Hepatic stellate cell (primary cell): ENCODE results near the gene GABRG2.
"Not testable (repeated sequence)": the region's sequence is repeated elsewhere in the genome, so short reads cannot be mapped to it uniquely, and the experiment has no call there.

ENCODE experiments used
- DNase-seq: peaks from one replicate; pipeline ENCODE4 v3.0.0; 2011; ENCODE audit warnings: low spot score

The GABRG2 gene

GRCh38 chr5:162067655-162068411, at the start of gene GABRG2:
Gene GABRG2 (plus strand): TSS chr5:162067773. CDS start chr5:162068000, 227 bp downstream.
- no peak for DNase-seq

- no peak for DNase-seq
These were observed 42.3 kb upstream of the GABRG2 start for GRCh38 chr5:162025312-162025711.

GRCh38 chr5:162026803-162027202, 40.8 kb upstream of the GABRG2 start:
- no peak for DNase-seq

GRCh38 chr5:162037431-162037830, 30.1 kb upstream of the GABRG2 start:
- DNase-seq, result no peak

GRCh38 chr5:162047279-162047678, 20.3 kb upstream of the GABRG2 start:
- no peak for DNase-seq

- DNase-seq, result no peak
These were observed 14.9 kb upstream of the GABRG2 start for GRCh38 chr5:162052676-162053075.

GRCh38 chr5:162055095-162055494, 12.5 kb upstream of the GABRG2 start:
- DNase-seq, result not testable (repeated sequence)

GRCh38 chr5:162067162-162067561, 411 bp upstream of the GABRG2 start:
- DNase-seq, result no peak

GRCh38 chr5:162068412-162068811, 839 bp downstream of the GABRG2 start:
- DNase-seq, result no peak

GRCh38 chr5:162068936-162069335, 1.4 kb downstream of the GABRG2 start:
- no peak for DNase-seq

GRCh38 chr5:162078805-162079204, 11.2 kb downstream of the GABRG2 start:
- DNase-seq, result no peak

- no peak for DNase-seq
These were observed 23.8 kb downstream of the GABRG2 start for GRCh38 chr5:162091336-162091735.

- no peak for DNase-seq
These were observed 28.9 kb downstream of the GABRG2 start for GRCh38 chr5:162096448-162096847.

GRCh38 chr5:162107591-162107990, 40.0 kb downstream of the GABRG2 start:
- DNase-seq, result no peak

GRCh38 chr5:162119801-162120200, 52.2 kb downstream of the GABRG2 start:
- no peak for DNase-seq

- no peak for DNase-seq
These were observed 60.5 kb downstream of the GABRG2 start for GRCh38 chr5:162128117-162128516.

GRCh38 chr5:162132348-162132747, 64.8 kb downstream of the GABRG2 start:
- no peak for DNase-seq

GRCh38 chr5:162139190-162139589, 71.6 kb downstream of the GABRG2 start:
- no peak for DNase-seq

GRCh38 chr5:162154242-162154641, 86.7 kb downstream of the GABRG2 start:
- no peak for DNase-seq

GRCh38 chr5:162160401-162160800, 92.8 kb downstream of the GABRG2 start:
- no peak for DNase-seq

GRCh38 chr5:162163663-162164062, 96.1 kb downstream of the GABRG2 start:
- DNase-seq, result no peak

GRCh38 chr5:162174358-162174974, 106.9 kb downstream of the GABRG2 start:
- no peak for DNase-seq

GRCh38 chr5:162187371-162187770, 119.8 kb downstream of the GABRG2 start:
- DNase-seq, result no peak

- no peak for DNase-seq
These were observed 122.1 kb downstream of the GABRG2 start for GRCh38 chr5:162189719-162190118.
